GM23338 (cell line): Measurements from ENCODE around the gene MGLL.

Source experiments
- CREB1 ChIP-seq: fragments of 250-450 bp; sonication (Bioruptor Pico); IDR thresholded peaks from 2 replicates; pipeline ENCODE4 v1.5.0; 2020; ENCODE audit warnings: low read depth, mild to moderate bottlenecking, moderate library complexity
- ETS1 ChIP-seq: IDR thresholded peaks from 2 replicates; pipeline ENCODE4 v1.6.1; 2016; ENCODE audit warnings: antibody characterized with exemption
- EZH2 ChIP-seq: fragments of 200-600 bp; sonication (generic); IDR thresholded peaks from one replicate; pipeline ENCODE4 v1.8.0; 2017; ENCODE audit warnings: antibody characterized with exemption, mild to moderate bottlenecking, low read depth; ENCODE audit not compliant: unreplicated experiment
- EZH2phosphoT487 ChIP-seq: fragments of 200-600 bp; sonication (generic); IDR thresholded peaks from one replicate; pipeline ENCODE4 v1.8.1; 2018; ENCODE audit warnings: antibody characterized with exemption; ENCODE audit not compliant: unreplicated experiment
- JUNB ChIP-seq: IDR thresholded peaks from one replicate; pipeline ENCODE4 v1.6.1; 2016; ENCODE audit warnings: antibody characterized with exemption; ENCODE audit not compliant: unreplicated experiment
- NANOG ChIP-seq: IDR thresholded peaks from 2 replicates; pipeline ENCODE4 v1.6.1; 2016; ENCODE audit warnings: antibody characterized with exemption, borderline replicate concordance
- POLR2AphosphoS5 ChIP-seq: IDR thresholded peaks from 2 replicates; pipeline ENCODE4 v1.6.1; 2016; ENCODE audit warnings: antibody characterized with exemption, low read depth
- STAT1 ChIP-seq: IDR thresholded peaks from one replicate; pipeline ENCODE4 v1.6.1; 2016; ENCODE audit warnings: antibody characterized with exemption; ENCODE audit not compliant: unreplicated experiment
- ZNF114 ChIP-seq: fragments of 250-450 bp; sonication (Bioruptor Pico); IDR thresholded peaks from 2 replicates; pipeline ENCODE4 v1.5.0; 2020; ENCODE audit warnings: mild to moderate bottlenecking, moderate library complexity
- ZNF331 ChIP-seq: fragments of 250-450 bp; sonication (Bioruptor Pico); IDR thresholded peaks from 2 replicates; pipeline ENCODE4 v1.5.0; 2020; ENCODE audit warnings: low read depth, mild to moderate bottlenecking, moderate library complexity
- ZNF462 ChIP-seq: fragments of 250-450 bp; sonication (Bioruptor Pico); IDR thresholded peaks from 2 replicates; pipeline ENCODE4 v1.5.0; 2020; ENCODE audit warnings: mild to moderate bottlenecking, moderate library complexity
- TF ChIP-seq, protein P1 (sequence below), 2 experiments: fragments of 200-600 bp in 1 of 2; sonication (generic) in 1 of 2; conservative IDR thresholded peaks; 2 replicates each; pipeline versions ENCODE4 v1.5.1 to v1.6.1; 2016 to 2017; ENCODE audit warnings: antibody characterized with exemption in 2 of 2, low read depth in 2 of 2, mild to moderate bottlenecking in 2 of 2, moderate library complexity in 1 of 2
- TF ChIP-seq, protein P2 (sequence below): IDR thresholded peaks from one replicate; pipeline ENCODE4 v1.6.1; 2018; ENCODE audit warnings: antibody characterized with exemption; ENCODE audit not compliant: unreplicated experiment

- TF ChIP-seq, protein P1, sequence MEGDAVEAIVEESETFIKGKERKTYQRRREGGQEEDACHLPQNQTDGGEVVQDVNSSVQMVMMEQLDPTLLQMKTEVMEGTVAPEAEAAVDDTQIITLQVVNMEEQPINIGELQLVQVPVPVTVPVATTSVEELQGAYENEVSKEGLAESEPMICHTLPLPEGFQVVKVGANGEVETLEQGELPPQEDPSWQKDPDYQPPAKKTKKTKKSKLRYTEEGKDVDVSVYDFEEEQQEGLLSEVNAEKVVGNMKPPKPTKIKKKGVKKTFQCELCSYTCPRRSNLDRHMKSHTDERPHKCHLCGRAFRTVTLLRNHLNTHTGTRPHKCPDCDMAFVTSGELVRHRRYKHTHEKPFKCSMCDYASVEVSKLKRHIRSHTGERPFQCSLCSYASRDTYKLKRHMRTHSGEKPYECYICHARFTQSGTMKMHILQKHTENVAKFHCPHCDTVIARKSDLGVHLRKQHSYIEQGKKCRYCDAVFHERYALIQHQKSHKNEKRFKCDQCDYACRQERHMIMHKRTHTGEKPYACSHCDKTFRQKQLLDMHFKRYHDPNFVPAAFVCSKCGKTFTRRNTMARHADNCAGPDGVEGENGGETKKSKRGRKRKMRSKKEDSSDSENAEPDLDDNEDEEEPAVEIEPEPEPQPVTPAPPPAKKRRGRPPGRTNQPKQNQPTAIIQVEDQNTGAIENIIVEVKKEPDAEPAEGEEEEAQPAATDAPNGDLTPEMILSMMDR (conservative IDR thresholded peaks at IDR 0.05; ENCODE audit: low read depth in 2 of 2) = no peak
- TF ChIP-seq POLR2AphosphoS5 (no peak), ZNF462 (no peak), STAT1 (no peak), EZH2 (no peak), EZH2phosphoT487 (no peak), ETS1 (no peak), ZNF331 (CRISPR knock-in tag) (no peak), CREB1 (no peak), JUNB (no peak), ZNF114 (CRISPR knock-in tag) (no peak), NANOG (no peak)
- TF ChIP-seq, protein P2, sequence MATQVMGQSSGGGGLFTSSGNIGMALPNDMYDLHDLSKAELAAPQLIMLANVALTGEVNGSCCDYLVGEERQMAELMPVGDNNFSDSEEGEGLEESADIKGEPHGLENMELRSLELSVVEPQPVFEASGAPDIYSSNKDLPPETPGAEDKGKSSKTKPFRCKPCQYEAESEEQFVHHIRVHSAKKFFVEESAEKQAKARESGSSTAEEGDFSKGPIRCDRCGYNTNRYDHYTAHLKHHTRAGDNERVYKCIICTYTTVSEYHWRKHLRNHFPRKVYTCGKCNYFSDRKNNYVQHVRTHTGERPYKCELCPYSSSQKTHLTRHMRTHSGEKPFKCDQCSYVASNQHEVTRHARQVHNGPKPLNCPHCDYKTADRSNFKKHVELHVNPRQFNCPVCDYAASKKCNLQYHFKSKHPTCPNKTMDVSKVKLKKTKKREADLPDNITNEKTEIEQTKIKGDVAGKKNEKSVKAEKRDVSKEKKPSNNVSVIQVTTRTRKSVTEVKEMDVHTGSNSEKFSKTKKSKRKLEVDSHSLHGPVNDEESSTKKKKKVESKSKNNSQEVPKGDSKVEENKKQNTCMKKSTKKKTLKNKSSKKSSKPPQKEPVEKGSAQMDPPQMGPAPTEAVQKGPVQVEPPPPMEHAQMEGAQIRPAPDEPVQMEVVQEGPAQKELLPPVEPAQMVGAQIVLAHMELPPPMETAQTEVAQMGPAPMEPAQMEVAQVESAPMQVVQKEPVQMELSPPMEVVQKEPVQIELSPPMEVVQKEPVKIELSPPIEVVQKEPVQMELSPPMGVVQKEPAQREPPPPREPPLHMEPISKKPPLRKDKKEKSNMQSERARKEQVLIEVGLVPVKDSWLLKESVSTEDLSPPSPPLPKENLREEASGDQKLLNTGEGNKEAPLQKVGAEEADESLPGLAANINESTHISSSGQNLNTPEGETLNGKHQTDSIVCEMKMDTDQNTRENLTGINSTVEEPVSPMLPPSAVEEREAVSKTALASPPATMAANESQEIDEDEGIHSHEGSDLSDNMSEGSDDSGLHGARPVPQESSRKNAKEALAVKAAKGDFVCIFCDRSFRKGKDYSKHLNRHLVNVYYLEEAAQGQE = no peak
These were observed 132.2 kb downstream of the MGLL start for GRCh38 chr3:127690106-127690505.
